ENCODE measurements around the gene NOL3.
A peak's percentile ranks its signal among the peaks of the same experiment; 100 is the strongest.

The NOL3 gene

DNA sequence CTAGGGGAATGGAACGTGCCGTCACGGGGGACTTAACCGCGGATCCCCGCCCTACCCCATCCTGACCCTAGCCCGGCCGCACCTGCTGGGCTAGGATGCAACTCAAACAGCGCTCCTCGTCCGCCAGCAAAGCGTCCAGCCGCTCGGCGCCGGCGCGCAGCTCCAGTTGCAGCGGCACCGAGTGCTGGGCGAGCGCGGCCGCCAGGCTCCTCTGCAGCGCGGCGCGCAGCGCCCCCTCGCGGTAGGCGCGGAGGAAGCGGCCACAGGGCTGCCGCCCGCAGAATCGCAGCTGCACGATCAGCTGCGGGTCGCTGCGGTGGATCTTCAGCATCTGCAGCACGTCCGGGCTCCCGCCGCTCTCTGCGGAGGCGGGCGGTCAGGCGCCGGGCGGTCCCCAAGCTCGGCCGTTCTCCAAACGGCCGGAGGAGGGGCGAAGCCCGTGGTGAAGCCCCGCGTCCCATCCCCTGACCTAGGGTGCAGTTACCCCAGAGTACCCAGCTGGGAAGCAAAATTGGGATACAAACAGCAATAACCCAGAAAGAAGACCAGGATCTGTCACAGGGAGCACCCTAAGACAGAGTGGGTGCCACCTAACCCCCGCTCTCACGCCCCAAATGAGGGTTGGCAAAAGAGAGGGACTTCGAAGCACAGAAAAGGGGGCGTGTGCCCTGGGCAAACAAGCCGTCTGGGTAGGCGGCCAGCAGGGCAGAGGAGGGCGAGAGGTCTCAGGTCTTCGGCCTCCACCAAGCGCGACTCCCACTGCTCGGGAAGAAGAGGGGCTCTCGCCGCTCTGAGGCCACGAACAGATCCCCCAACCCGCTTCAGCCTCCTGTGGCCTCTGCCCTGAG, 14.8 kb upstream of the NOL3 start:
- DNase-seq = peak; percentile 66

DNA sequence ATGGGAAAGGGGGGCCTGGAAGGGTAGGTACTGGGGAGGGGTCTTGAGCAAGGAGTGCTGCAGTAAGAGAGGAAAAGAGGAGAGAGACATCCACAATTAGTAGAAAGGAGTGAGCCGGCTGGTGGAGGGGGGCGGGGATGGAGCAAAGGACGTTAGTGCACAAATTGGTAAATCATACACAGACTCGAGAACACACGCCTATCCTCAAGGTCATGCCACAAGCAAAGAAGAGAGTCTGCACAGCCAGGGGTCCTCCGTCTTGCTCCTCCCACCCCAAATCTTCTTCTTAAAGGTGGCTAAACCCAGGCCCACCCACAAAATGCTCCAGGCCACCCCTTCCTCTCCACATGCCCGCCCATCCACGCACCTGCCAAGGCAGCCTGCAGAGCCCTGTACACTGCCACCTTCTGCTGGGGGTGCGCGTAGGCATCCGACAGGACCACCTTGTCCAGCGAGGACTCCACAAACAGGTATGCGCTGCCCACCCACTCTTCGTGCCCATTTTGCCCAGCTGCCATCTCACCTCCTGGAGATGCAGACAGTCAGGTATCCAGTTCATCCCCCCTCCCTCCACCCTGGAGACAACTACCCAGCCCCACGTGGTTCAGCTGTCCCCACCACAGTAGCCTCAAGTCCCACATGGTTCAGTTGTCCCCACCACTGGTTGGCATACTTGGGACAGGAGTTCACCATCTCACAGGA, 14.0 kb upstream of the NOL3 start:
- DNase-seq = no peak

DNA sequence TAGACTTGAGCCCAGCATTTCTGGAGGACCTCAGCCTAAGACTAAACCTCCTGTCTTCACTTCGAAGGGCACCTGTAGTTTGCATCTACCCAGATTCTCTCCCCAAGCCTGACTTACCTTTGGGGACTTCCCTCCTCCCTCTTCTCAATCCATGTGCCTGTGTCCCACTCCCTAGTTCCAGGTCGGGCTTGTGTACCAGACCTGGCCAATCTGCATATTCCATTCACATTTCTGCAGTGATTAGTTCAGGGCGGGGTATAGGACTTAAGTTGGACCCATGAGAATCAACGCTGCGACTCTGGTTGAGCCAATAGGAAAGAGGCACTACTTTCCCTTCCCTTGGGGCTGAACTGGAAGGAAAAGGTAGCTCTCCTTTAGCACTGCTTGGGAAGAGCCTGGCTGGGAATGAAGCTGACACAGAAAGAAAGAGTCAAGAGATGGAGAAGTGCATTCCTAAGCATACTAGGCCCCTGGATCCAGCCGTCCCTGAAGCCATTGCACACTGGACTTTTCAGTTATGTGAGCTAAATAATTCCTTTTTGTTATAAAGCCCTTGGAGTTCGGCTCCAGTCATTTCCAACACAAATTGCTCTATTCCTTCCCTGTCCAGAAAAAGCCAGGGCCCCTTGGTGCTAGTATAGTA, 13.1 kb upstream of the NOL3 start:
- no peak for DNase-seq

DNA sequence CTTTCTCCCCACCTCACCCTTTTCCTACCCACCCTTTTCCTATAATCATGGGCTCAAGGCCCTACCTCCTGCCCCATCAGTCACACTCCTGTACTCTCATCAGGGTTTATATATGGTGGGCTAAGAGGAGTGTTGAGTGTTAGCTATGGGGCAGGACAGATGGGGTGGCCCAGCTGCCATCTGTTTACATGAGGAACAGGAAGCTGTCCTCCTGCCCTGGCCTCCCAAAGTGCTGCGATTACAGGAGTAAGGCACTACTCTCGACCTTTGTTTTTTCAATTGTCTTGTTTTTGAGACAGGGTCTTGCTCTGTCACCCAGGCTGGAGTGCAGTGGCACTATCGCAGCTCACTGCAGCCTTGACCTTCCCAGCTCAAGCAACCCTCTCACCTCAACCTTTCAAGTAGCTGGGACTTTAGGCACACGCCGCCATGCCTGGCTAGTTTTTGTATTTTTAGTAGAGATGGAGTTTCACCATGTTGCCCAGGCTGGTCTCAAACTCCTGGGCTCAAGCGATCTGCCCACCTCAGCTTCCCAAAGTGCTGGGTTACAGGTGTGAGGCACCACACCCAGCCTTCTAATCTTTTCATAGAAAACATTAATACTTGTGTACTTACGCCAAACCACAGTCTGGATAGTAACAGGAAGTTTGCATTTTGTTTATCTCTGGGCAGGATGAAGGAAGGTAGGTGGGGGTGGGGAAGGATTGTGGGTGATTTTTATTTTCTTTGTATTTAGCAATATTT, 12.3 kb upstream of the NOL3 start:
- DNase-seq = no peak

DNA sequence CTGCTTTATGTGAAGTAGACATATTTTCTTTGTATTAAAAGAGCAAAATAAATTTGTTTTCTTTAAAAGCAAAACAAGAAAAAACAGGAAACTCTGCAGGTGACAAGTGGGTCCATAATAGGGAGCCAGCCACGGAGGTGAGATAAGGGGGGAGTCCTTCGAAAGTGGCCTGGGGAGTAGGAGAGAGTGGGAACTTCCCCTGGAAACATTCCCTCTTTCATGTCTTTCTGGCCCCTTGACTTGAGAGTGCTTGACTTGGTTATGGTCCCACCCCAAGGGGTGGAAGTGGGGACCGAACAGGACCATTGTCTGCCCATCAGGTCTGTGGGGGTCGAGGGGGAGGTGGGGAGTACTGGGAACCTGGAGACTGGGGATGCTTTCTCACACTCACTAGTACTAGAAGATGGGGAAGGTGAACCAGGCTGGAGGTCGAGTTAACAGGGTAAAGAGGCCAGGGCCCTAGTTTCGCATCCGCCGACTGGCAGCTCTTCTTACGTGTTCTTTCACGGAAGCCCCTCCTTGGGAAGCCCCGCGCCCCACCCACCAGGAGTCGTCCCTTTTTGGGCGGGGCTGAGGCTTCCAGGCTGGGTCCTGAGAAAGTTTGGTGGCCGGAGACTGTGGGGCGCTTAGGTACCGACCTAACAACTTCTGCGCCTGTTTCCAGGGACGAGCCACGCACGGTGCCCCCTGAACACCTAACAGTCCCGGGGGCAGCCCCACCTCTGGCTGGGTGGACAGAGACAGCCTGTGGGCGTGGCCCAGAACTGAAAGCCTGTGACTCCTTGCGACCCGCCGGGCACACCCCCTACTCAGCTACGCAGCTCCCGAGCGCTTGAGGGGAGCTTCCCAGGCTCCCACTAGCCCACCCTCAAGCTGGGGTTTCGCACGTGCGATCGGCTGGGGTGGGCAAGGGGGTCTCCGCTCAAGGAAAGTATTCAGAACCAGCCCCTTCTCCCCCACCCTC, 11.4 kb upstream of the NOL3 start:
- no peak for DNase-seq

DNA sequence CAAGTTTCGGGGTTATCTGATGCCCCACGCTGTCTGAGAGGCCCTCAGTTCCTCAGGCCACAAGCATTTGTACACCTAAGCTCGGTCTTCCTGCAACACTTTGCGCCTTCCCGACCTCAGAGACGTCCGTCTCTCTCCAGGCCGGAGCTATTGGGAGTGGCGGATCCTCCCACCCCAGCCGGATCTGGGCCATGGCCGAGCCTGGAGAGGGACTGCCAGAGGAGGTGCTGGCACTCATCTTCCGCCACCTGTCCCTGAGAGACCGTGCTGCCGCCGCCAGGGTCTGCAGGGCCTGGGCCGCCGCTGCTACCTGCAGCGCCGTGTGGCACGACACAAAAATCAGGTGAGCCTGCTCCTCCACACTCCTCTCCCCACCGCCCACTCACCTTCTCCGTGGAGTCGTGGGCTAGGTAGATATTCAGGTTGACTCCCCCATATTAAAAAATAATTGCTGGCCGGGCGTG, 8.7 kb upstream of the NOL3 start:
- DNase-seq = no peak

DNA sequence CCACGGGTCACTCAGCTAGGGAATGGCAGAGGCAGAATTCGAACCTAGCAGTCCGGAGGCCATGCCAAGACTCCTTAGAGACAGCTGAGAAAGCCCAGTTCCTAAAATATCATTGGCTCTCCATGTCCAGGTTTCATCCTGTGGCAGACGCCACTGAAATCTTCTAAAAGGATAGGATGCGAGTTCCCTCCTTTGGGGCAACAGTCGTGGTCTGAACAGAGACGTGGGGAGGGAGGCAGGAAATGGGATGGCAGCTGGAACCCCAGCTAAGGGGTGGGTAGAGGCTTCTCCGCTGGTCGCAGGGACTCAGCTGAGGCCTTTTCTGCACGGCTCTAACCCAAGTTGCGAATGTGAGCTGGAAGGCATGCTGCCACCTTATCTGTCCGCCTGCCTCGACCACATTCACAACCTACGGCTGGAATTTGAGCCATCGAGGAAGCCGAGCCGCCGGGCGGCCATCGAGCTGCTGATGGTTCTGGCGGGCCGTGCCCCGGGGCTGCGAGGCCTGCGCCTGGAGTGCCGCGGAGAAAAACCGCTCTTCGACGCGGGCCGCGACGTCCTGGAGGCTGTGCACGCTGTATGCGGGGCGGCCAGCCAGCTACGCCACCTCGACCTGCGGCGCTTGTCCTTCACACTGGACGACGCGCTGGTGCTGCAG, 7.7 kb upstream of the NOL3 start:
- DNase-seq = no peak

DNA sequence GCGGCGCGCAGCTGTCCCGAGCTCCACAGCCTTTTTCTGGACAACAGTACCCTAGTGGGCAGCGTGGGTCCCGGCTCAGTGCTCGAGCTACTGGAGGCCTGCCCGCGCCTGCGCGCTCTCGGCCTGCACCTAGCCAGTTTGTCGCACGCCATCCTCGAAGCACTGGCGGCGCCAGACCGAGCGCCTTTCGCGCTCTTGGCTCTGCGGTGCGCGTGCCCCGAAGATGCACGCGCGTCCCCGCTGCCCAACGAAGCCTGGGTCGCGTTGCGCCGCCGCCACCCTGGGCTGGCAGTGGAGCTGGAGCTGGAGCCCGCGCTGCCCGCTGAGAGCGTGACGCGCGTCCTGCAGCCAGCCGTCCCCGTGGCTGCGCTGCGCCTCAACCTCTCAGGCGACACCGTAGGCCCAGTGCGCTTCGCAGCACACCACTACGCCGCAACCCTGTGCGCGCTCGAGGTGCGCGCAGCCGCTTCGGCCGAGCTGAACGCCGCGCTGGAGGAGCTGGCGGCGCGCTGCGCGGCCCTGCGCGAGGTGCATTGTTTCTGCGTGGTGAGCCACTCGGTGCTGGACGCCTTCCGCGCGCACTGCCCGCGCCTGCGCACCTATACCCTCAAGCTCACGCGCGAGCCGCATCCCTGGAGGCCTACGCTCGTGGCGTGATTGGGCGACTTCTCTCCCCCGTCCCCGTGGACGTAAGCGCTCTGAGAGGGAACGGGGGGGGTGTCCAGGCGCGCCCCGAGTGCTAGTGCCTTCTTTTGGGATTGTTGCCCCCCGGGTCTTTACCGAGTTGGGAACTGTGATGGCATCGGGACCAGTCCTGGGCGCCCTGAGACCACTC, 7.0 kb upstream of the NOL3 start:
- no peak for DNase-seq

DNA sequence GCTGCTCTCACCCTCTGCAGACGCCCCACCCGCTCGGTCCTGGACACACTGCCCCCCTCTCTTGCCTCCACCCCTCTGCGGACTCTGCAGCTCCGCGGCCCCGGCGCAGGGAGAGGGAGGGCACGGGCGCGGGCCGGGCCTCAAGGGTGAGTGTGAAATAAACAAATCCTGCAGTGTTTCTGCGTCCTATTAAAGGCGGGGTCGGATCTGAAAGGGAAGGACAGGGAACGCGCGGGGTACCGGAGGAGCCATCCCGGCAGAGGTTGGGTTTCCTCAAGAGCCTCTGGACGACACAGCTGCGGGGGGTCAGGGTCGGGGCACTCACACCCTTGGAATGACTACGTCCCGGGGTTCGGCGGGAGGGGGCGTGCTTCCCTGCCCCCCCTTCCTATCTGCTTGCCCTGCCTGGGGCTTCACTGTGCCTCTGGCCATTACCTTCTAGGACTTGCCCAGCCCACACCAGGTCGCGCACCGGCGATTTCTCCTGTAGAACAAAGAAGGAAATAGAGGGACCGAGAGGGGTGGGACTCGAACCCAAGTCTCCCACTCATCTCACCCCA, 6.3 kb upstream of the NOL3 start:
- DNase-seq = no peak

DNA sequence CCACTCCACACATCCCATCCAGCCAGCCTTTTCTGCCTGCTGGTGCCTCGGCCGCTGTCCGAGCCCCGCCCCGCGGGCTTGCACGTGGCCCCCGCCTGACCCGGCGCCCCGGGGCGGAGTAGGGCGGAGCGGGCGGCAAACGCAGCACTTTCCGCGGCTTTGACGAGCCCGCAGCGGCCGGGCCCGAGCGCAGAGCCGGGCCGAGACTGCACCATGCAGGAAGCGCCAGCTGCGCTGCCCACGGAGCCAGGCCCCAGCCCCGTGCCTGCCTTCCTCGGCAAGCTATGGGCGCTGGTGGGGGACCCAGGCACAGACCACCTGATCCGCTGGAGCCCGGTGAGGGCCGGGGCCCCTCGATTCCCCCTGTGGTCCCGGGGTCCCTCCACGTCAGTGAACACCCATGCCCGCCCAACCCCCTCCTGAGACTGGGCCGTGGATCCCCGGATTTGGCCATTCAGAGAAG, 5.7 kb upstream of the NOL3 start, which contains the start of gene HSF4:
TSS of gene HSF4 (plus strand) at position 147 of the 463 bp plus-strand sequence. CDS start at position 214, 67 bp downstream.
- no peak for DNase-seq

DNA sequence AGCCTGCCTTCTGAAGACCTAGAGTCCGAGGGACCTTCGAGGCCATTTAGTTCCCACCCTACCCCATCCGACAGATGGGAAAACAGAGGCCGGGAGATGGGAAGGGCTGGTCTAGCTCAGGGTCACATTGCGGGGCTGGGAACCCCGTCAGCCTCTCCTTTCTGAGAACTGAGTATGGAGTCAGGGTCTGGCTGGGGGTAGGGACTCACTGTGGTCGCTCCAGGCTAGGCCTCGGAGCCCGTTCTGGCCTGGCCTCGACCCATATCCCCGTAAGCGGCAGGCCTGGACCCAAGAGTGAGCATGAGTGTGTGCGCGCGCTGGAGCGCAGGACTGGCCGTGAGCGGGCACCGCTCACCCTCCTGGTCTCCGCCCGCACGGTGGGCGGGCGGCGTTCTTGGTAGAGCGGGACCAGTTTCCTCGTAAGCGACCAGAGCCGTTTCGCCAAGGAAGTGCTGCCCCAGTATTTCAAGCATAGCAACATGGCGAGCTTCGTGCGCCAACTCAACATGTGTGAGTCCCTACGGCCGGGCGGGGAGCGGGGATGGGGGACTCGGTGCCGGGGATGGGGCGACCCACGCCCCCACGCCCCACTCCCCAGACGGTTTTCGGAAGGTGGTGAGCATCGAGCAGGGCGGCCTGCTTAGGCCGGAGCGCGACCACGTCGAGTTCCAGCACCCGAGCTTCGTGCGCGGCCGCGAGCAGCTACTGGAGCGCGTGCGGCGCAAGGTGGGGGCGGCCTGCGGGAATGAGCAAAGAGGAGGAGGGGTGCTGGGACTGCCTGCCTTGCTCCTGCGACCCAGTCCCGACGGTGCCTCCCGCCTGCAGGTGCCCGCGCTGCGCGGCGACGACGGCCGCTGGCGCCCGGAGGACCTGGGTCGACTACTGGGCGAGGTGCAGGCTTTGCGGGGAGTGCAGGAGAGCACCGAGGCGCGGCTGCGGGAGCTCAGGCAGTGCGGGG, 4.9 kb upstream of the NOL3 start:
- no peak for DNase-seq

DNA sequence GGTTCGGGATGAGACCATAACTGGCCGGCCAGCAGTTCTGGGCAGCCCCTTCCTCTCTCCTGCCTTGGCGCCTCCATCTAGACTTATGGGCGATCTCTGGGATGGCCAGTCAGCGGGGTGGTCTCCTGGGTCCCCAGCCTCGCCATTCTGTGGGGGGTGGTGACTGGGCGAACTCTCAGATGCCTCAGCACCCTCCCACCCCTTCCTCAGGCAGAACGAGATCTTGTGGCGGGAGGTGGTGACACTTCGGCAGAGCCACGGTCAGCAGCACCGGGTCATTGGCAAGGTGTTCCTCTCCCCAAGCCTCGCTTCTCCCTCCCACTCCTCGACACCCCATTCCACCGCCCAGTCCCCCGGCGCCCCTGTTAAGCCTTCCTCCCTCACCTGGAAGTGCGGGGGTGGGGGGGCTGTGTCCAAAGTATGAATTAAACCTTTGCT, 4.2 kb upstream of the NOL3 start:
- no peak for DNase-seq

DNA sequence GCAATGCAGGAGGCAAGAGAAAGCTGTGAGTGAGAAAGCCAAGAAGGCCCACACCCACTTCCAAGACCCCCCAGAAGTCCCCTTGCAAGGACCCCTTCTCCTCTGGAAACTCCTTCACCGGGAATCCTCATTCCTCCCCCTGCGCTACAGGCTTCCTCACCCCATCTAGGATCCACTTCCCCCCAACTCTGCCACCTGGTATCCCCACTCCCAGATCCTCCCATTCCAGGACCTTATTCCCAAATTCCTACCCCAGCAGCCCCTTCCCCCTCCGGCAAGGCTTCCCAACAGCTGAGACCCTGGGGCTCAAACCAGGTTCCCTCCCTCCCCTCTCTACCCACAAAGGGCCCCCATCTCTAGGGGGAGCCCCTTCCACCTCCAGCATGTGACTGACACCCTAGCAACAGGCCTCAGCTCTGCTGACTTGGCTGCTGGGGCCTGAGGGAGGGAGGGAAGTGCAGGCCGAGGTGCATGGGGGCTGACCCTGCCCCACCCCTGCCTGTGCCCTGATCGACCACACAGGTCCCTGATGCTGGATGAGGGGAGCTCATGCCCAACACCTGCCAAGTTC, 3.7 kb upstream of the NOL3 start:
- DNase-seq = no peak

DNA sequence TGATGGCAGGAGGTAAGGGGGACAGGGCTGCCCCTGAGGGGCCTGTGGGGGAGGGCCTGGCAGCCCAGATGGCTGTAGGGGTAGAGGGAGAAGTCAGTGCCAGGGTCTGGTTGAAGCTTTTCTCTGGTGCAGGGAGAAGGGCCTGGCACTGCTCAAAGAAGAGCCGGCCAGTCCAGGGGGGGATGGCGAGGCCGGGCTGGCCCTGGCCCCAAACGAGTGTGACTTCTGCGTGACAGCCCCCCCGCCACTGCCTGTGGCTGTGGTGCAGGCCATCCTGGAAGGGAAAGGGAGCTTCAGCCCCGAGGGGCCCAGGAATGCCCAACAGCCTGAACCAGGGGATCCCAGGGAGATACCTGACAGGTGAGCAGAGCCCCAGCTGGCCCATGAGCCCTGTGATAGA, 2.8 kb upstream of the NOL3 start:
- no peak for DNase-seq

DNA sequence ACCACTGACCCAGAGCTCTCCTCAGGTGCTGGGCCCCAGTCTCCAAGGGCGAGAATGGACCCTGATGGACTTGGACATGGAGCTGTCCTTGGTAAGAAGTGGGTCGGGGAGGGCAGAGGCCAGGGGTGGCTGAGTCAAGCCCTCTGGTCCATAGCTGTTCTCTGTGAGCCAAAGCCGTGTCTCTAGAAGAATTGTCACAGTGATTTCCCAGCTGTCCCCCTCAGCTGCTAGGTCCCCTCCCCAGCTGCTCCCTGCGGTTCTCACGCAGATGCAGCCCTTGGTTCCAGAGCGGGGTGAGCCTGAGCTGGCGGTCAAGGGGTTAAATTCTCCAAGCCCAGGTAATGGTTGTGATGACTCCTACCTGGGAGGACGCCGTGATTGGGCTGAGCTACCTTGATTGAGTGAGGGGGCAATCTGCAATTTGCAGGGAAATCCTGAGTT, 1.3 kb upstream of the NOL3 start:
- no peak for DNase-seq

DNA sequence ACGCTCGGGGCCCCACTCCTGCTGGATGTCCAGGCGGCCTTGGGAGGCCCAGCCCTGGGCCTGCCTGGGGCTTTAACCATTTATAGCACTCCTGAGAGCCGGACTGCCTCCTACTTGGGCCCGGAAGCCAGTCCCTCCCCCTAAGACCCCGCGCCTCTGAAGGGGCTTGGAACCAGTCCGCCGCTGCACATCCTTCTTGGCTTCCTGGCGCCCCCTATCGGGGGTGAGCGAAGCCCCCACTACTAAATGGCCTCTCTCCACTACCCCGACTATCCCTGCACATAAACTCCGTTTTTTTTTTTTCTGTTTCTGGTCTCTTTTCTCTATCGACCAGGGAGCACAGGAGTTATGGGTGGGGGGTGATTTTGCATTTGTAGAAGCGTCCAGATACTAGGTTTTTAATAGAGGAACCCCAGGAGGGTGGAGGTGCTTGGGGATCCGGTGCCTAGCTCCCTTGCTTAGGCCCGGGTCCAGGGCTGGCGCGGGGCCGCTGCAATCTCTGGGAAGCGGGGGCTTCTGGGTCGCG, 633 bp upstream of the NOL3 start:
- DNase-seq = no peak

DNA sequence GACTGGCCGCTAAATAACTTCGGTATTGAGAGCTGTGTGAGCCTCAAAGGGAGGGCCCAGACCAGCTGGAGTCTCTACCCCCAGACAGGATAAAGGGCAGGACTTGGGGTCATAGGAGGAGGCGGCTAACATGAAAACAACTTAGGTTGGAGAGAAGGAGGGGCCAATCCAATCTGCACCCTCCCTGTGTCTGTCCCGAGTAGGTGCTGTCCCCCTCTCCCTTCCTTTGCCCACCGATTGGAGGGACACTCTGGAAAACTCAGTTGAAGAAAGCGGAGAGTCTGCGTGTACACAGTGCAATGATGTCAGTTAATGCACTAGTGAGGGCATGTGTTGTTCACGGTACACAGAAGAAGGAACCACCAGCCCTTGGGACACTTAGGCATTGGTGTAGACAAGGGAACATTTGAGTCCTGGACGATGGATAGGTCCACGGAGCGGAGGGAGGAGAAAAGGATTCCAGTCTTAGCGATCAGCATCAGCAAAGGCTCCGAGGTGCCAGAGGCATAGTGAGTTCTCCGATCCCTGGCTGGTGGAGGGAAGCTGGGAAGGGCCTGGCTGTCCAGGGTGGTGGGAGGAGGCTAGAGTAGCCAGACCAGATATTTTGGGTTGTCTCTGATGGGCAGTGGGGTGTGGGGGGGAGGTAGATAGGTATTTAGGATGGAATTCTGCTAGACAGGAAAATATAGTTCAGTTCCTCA, 761 bp downstream of the NOL3 start:
- no peak for DNase-seq
